H1 (cell line): Measurements from ENCODE around the gene BMAL2. TPM values are rescaled to one million over a fixed set of nuclear protein-coding genes. Genes with fewer than 3 reads are reported as not detected.

Experiments
- polyA plus RNA-seq, 7 experiments: library from polyadenylated mRNA; depleted of rRNA in 3 of 7; stranded (reverse) in 5 of 7; unstranded in 2 of 7; fragments of >200 nt in 5 of 7; fragments of 200-250 nt in 2 of 7; gene quantifications; 1 replicate in 5 of 7; 2 replicates in 1 of 7; 4 replicates in 1 of 7; pipeline versions ENCODE4 v1.2.1 to v1.2.3, GENCODE V29; 2011 to 2013; ENCODE audit warnings: missing spikeins in 2 of 7, mixed read lengths in 2 of 7
- total RNA-seq: library from RNA; stranded (reverse); fragmentation: NEBNext Ultra II Directional; extraction: Animal tissue kit (Norgen Biotek cat#: 25700); gene quantifications from 2 replicates; pipeline ENCODE4 v1.2.1, GENCODE V29; 2021

The BMAL2 gene
- total and polyA plus RNA-seq, 2 of the 8 experiments (the other 6 are each of a cell fraction or from before 2014, with no cell fraction given): 3.2 to 20.6 TPM

Other genes with a start within 250 kb of the BMAL2 start
- gene STK38L, start 88.5 kb upstream of the BMAL2 start, total RNA-seq: 63.6 and 68.8 TPM in 2 replicates
- 3.7 and 8.1 TPM in 2 replicates for gene STK38L, start 88.5 kb upstream of the BMAL2 start, polyA plus RNA-seq (2011; rRNA removed)
- gene SMCO2, start 113.9 kb downstream of the BMAL2 start, total RNA-seq: 0.73 and 0.80 TPM in 2 replicates
- 0.11 and 0.24 TPM in 2 replicates for gene SMCO2, start 113.9 kb downstream of the BMAL2 start, polyA plus RNA-seq (2011; rRNA removed)
- gene PPFIBP1, start 191.4 kb downstream of the BMAL2 start, total RNA-seq: 25.7 and 31.3 TPM in 2 replicates
- gene PPFIBP1, start 191.4 kb downstream of the BMAL2 start, polyA plus RNA-seq (2011; rRNA removed): 7.0 and 7.7 TPM in 2 replicates